ENCODE measurements around the gene WNT3A.

Gene WNT3A

GRCh38 chr1:228070173-228070572 lies 63.4 kb downstream of the WNT3A start:
- no peak for DNase-seq (ENCODE audit: low spot score)

- no peak for DNase-seq (ENCODE audit: low spot score)
Measured at GRCh38 chr1:228070851-228071250, 64.1 kb downstream of the WNT3A start.

GRCh38 chr1:228071839-228072657 lies 65.2 kb downstream of the WNT3A start:
- no peak for DNase-seq (ENCODE audit: low spot score)

GRCh38 chr1:228072658-228073043 lies 65.9 kb downstream of the WNT3A start:
- no peak for DNase-seq (ENCODE audit: low spot score)

- DNase-seq (ENCODE audit: low spot score), result no peak
Measured at GRCh38 chr1:228073061-228073856, 66.5 kb downstream of the WNT3A start.

GRCh38 chr1:228073857-228074545 lies 67.2 kb downstream of the WNT3A start:
- no peak for DNase-seq (ENCODE audit: low spot score)

GRCh38 chr1:228074954-228075730 lies 68.3 kb downstream of the WNT3A start:
- no peak for DNase-seq (ENCODE audit: low spot score)

- DNase-seq (ENCODE audit: low spot score), result no peak
Measured at GRCh38 chr1:228075801-228076271, 69.0 kb downstream of the WNT3A start.

- DNase-seq (ENCODE audit: low spot score), result no peak
Measured at GRCh38 chr1:228076796-228077430, 70.1 kb downstream of the WNT3A start.

- no peak for DNase-seq (ENCODE audit: low spot score)
Measured at GRCh38 chr1:228077565-228078330, 71.0 kb downstream of the WNT3A start.

- DNase-seq (ENCODE audit: low spot score), result no peak
Measured at GRCh38 chr1:228079013-228079412, 72.2 kb downstream of the WNT3A start.

- no peak for DNase-seq (ENCODE audit: low spot score)
Measured at GRCh38 chr1:228079601-228080263, 72.9 kb downstream of the WNT3A start.

GRCh38 chr1:228081144-228081543 lies 74.3 kb downstream of the WNT3A start:
- no peak for DNase-seq (ENCODE audit: low spot score)

- DNase-seq (ENCODE audit: low spot score), result peak; percentile 55
Measured at GRCh38 chr1:228081578-228082213, 74.9 kb downstream of the WNT3A start.

GRCh38 chr1:228082214-228082917 lies 75.6 kb downstream of the WNT3A start, which contains the start of gene ARF1:
TSS of gene ARF1 (plus strand) at chr1:228082708. CDS start at chr1:228097115, 14,407 bp downstream.
- peak; percentile 99 for DNase-seq (ENCODE audit: low spot score)

- peak; percentile 50 for DNase-seq (ENCODE audit: low spot score)
Measured at GRCh38 chr1:228082918-228083870, 76.4 kb downstream of the WNT3A start.

GRCh38 chr1:228083871-228084278 lies 77.1 kb downstream of the WNT3A start:
- DNase-seq (ENCODE audit: low spot score), result no peak
